IMR-90 (cell line): ENCODE results near the gene KRT76. TPM values are rescaled to one million over a fixed set of nuclear protein-coding genes. Genes with fewer than 3 reads are reported as not detected.

ENCODE experiments used
- ATAC-seq: fragments of 200-7000 bp; cut with Tn5 transposase; 2 replicates; pipeline ENCODE4 v1.9.1; 2020; ENCODE audit warnings: low read depth, mild to moderate bottlenecking, moderate library complexity
- BruUV-seq: library from RNA; stranded (reverse); fragments of 400-500 nt; replicated peaks from 2 replicates; lab custom pipeline; 2021; lab: Mats Ljungman, UMichigan
- CTCF ChIA-PET: fragments of 300-600 bp; formaldehyde crosslinking; extraction: SDS; loops from one replicate; lab custom pipeline; 2021; ENCODE audit warnings: antibody characterized with exemption; lab: Yijun Ruan, JAX
- POLR2A ChIA-PET: fragments of 300-600 bp; sonication (Branson Sonifier 250); formaldehyde crosslinking; loops from one replicate; lab custom pipeline; 2022; ENCODE audit warnings: antibody characterized with exemption; ENCODE audit not compliant: unreplicated experiment; lab: Charles Lee
- DNase-seq: peaks from one replicate; pipeline ENCODE4 v3.0.0; 2013
- H2AFZ ChIP-seq: replicated peaks from 2 replicates; pipeline ENCODE3; 2013; ENCODE audit warnings: low read length, mild to moderate bottlenecking; ENCODE audit not compliant: poor library complexity
- H2AK5ac ChIP-seq: 2 replicates; pipeline ENCODE4 v1.6.1; 2013; ENCODE audit warnings: low read depth, low read length, inconsistent platforms
- H2AK9ac ChIP-seq: replicated peaks from 2 replicates; pipeline ENCODE3; 2013; ENCODE audit warnings: mild to moderate bottlenecking, low read depth, low read length, moderate library complexity; ENCODE audit not compliant: poor library complexity
- H2BK120ac ChIP-seq: 2 replicates; pipeline ENCODE4 v1.6.1; 2013; ENCODE audit warnings: low read depth, low read length, inconsistent platforms
- H2BK15ac ChIP-seq: 3 replicates; pipeline ENCODE4 v1.6.1; 2013; ENCODE audit warnings: low read depth, low read length, inconsistent platforms
- H2BK20ac ChIP-seq: 2 replicates; pipeline ENCODE4 v1.6.1; 2013; ENCODE audit warnings: low read depth, mild to moderate bottlenecking, inconsistent platforms, low read length, moderate library complexity
- H2BK5ac ChIP-seq: 2 replicates; pipeline ENCODE4 v1.6.1; 2013; ENCODE audit warnings: mild to moderate bottlenecking, low read depth, low read length, inconsistent platforms; ENCODE audit not compliant: poor library complexity, severe bottlenecking
- H3K14ac ChIP-seq: replicated peaks from 2 replicates; pipeline ENCODE4 v1.6.1; 2013; ENCODE audit warnings: low read depth, low read length, inconsistent platforms
- H3K18ac ChIP-seq: 2 replicates; pipeline ENCODE4 v1.6.1; 2013; ENCODE audit warnings: low read depth, low read length, control low read depth
- H3K23ac ChIP-seq: 2 replicates; pipeline ENCODE4 v1.6.1; 2013; ENCODE audit warnings: low read depth, low read length, inconsistent platforms
- H3K27ac ChIP-seq: 2 replicates; pipeline ENCODE4 v1.5.1; 2013; ENCODE audit warnings: mild to moderate bottlenecking, control low read depth, low read length; ENCODE audit not compliant: insufficient read depth
- H3K27me3 ChIP-seq: 2 replicates; pipeline ENCODE4 v1.6.1; 2013; ENCODE audit warnings: low read length; ENCODE audit not compliant: control insufficient read depth, insufficient read depth
- H3K36me3 ChIP-seq: 2 replicates; pipeline ENCODE4 v1.6.1; 2013; ENCODE audit warnings: low read length, mixed read lengths; ENCODE audit not compliant: control insufficient read depth, insufficient read depth
- H3K4ac ChIP-seq: 2 replicates; pipeline ENCODE4 v1.6.1; 2013; ENCODE audit warnings: low read depth, low read length, inconsistent platforms
- H3K4me1 ChIP-seq: 2 replicates; pipeline ENCODE4 v1.6.1; 2013; ENCODE audit warnings: low read length, mixed read lengths; ENCODE audit not compliant: control insufficient read depth, insufficient read depth
- H3K4me2 ChIP-seq: 2 replicates; pipeline ENCODE4 v1.6.1; 2013; ENCODE audit warnings: low read depth, mild to moderate bottlenecking, control low read depth, low read length, moderate library complexity
- H3K4me3 ChIP-seq: 2 replicates; pipeline ENCODE4 v1.5.1; 2013; ENCODE audit warnings: low read depth, mild to moderate bottlenecking, control low read depth, low read length, moderate library complexity; ENCODE audit not compliant: insufficient read depth
- H3K56ac ChIP-seq: 2 replicates; pipeline ENCODE4 v1.6.1; 2013; ENCODE audit warnings: low read length, inconsistent platforms; ENCODE audit not compliant: insufficient read depth; ENCODE audit errors: extremely low read depth
- H3K79me1 ChIP-seq, 2 experiments: 2 replicates each; pipeline ENCODE4 v1.6.1; 2013; ENCODE audit warnings: low read length in 2 of 2, inconsistent platforms in 1 of 2, low read depth in 1 of 2
- H3K9ac ChIP-seq: 2 replicates; pipeline ENCODE4 v1.6.1; 2013; ENCODE audit warnings: low read depth, low read length, control low read depth
- H3K9me1 ChIP-seq: 2 replicates; pipeline ENCODE4 v1.6.1; 2013; ENCODE audit warnings: low read length, inconsistent platforms; ENCODE audit not compliant: insufficient read depth
- H3K9me3 ChIP-seq: 2 replicates; pipeline ENCODE4 v1.6.1; 2013; ENCODE audit warnings: low read length; ENCODE audit not compliant: control insufficient read depth, insufficient read depth
- H4K20me1 ChIP-seq: 2 replicates; pipeline ENCODE4 v1.6.1; 2013; ENCODE audit warnings: low read length, inconsistent platforms; ENCODE audit not compliant: insufficient read depth
- H4K5ac ChIP-seq: 2 replicates; pipeline ENCODE4 v1.6.1; 2013; ENCODE audit warnings: mild to moderate bottlenecking, low read depth, low read length, control low read depth
- H4K8ac ChIP-seq, 2 experiments: 2 replicates each; pipeline ENCODE4 v1.6.1; 2013; ENCODE audit warnings: low read depth in 2 of 2, low read length in 2 of 2, control low read depth in 1 of 2, inconsistent platforms in 1 of 2
- H4K91ac ChIP-seq: 2 replicates; pipeline ENCODE4 v1.6.1; 2013; ENCODE audit warnings: low read depth, low read length, inconsistent platforms; ENCODE audit not compliant: insufficient read depth
- BHLHE40 ChIP-seq: fragments of 150-350 bp; IDR thresholded peaks from 2 replicates; pipeline ENCODE4 v1.6.1; 2016; ENCODE audit warnings: mild to moderate bottlenecking, low read depth, low read length
- CEBPB ChIP-seq: IDR thresholded peaks from 2 replicates; pipeline ENCODE4 v1.6.1; 2012; ENCODE audit warnings: low read depth, low read length, improper control_type of control experiment
- CHD1 ChIP-seq: IDR thresholded peaks from 2 replicates; pipeline ENCODE4 v1.6.1; 2012; ENCODE audit warnings: low read depth, low read length, improper control_type of control experiment
- FOS ChIP-seq: fragments of 150-350 bp; IDR thresholded peaks from 2 replicates; pipeline ENCODE4 v1.6.1; 2016; ENCODE audit warnings: low read depth, low read length
- MAFK ChIP-seq: IDR thresholded peaks from 2 replicates; pipeline ENCODE4 v1.6.1; 2012; ENCODE audit warnings: low read depth, low read length, improper control_type of control experiment
- MAZ ChIP-seq: IDR thresholded peaks from 2 replicates; pipeline ENCODE4 v1.6.1; 2012; ENCODE audit warnings: low read depth, mild to moderate bottlenecking, low read length, improper control_type of control experiment, moderate library complexity, borderline replicate concordance
- MXI1 ChIP-seq: IDR thresholded peaks from 2 replicates; pipeline ENCODE4 v1.6.1; 2012; ENCODE audit warnings: low read depth, mild to moderate bottlenecking, low read length, moderate library complexity, borderline replicate concordance
- NFE2L2 ChIP-seq: fragments of 150-350 bp; IDR thresholded peaks from 2 replicates; pipeline ENCODE4 v1.6.1; 2016; ENCODE audit warnings: low read depth, mild to moderate bottlenecking, low read length
- POLR2A ChIP-seq: IDR thresholded peaks from 2 replicates; pipeline ENCODE4 v1.6.1; 2012; ENCODE audit warnings: mild to moderate bottlenecking, low read depth, low read length
- RAD21 ChIP-seq: IDR thresholded peaks from 2 replicates; pipeline ENCODE4 v1.6.1; 2012; ENCODE audit warnings: low read length, improper control_type of control experiment
- RCOR1 ChIP-seq: IDR thresholded peaks from 2 replicates; pipeline ENCODE4 v1.6.1; 2012; ENCODE audit warnings: mild to moderate bottlenecking, low read length, improper control_type of control experiment; ENCODE audit not compliant: insufficient replicate concordance
- RFX5 ChIP-seq: IDR thresholded peaks from 2 replicates; pipeline ENCODE4 v1.8.0; 2012; ENCODE audit warnings: low read depth, mild to moderate bottlenecking, low read length, moderate library complexity
- SMC3 ChIP-seq: fragments of 150-350 bp; IDR thresholded peaks from 2 replicates; pipeline ENCODE4 v1.6.1; 2016; ENCODE audit warnings: low read depth, mild to moderate bottlenecking, antibody characterized with exemption, low read length, moderate library complexity
- WGBS, 2 experiments: methylation state at CpG; one replicate each; pipeline versions ENCODE4 v1.1.5 to v1.1.7; 2013; ENCODE audit warnings: missing lambda C conversion rate in 2 of 2; ENCODE audit not compliant: insufficient read length in 1 of 2; ENCODE audit errors: extremely low coverage in 2 of 2; 5-methylcytosine and 5-hydroxymethylcytosine counted together
- dilution Hi-C: fragments of 300-500 bp; cut with HindIII; formaldehyde crosslinking; loops from one replicate; pipeline ENCODE4 v1.14.3; 2018; ENCODE audit warnings: low sequenced_read_pairs; ENCODE audit not compliant: unreplicated experiment
- in situ Hi-C: fragments of 300-500 bp; cut with MboI; formaldehyde crosslinking; loops from 3 replicates; pipeline ENCODE4 v1.14.3; 2019; ENCODE audit warnings: low sequenced_read_pairs, inconsistent platforms, mixed read lengths
- intact Hi-C: fragments of 100-400 bp; cut with micrococcal nuclease; formaldehyde crosslinking; loops from 2 replicates; pipeline ENCODE4 v1.10.0; 2022
- polyA plus RNA-seq, 3 experiments: library from polyadenylated mRNA; depleted of rRNA; stranded (reverse); fragments of >200 nt; gene quantifications; 2 replicates each; pipeline ENCODE4 v1.2.3, GENCODE V29; 2012; ENCODE audit warnings: low replicate concordance in 1 of 3
- total RNA-seq: library from RNA; depleted of rRNA; stranded (reverse); fragments of >200 nt; gene quantifications from 2 replicates; pipeline ENCODE4 v1.2.3, GENCODE V29; 2012
- TF ChIP-seq, protein P1 (sequence below): fragments of 150-350 bp; IDR thresholded peaks from 2 replicates; pipeline ENCODE4 v1.6.1; 2016; ENCODE audit warnings: low read depth, mild to moderate bottlenecking, low read length, moderate library complexity, borderline replicate concordance
- TF ChIP-seq, protein P2 (sequence below): fragments of 150-350 bp; IDR thresholded peaks from 2 replicates; pipeline ENCODE4 v1.6.1; 2017; ENCODE audit warnings: mild to moderate bottlenecking, antibody characterized with exemption, low read length, low read depth
- TF ChIP-seq, protein P3 (sequence below): conservative IDR thresholded peaks from 2 replicates; pipeline ENCODE4 v1.5.1; 2012; ENCODE audit warnings: mild to moderate bottlenecking, low read depth, low read length, improper control_type of control experiment

Gene KRT76
- total and polyA plus RNA-seq, 2 of the 4 experiments (the other 2 are of a cell fraction) = not detected

DNA sequence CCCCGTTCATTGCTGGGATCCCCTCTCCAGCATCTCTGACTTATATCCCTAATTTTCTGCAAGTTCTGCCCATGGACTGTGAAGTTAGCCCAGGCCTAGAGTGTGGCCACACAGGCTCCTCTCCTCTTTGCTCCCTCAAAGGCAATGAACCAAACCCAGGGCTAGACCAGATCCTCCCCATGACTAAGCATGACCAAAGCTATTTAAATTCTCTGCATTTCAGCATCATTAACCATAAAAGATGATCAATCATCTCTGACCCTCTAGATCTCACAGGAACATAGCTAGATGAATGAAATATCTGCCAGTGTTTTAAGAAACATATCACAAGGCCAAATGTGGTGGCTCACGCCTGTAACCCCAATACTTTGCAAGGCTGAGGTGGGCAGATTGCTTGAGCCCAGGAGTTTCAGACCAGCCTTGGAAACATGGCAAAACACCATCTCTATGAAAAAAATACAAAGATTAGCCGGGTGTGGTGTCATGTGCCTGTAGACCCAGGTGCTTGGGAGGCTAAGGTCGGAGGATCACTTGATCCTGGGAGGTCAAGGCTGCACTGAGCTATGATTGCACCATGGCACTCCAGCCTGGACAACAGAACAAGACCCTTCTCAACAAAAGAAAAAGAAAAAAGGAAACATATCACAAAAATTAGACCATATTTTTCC lies 21.0 kb upstream of the KRT76 start:
- Histone ChIP-seq H3K4me3 (no peak overlapping the region), H3K18ac (no peak overlapping the region), H4K91ac (no peak overlapping the region), H4K20me1 (no peaks in the 10 kb centered on the region; the same call in 1 of the 2 replicates), H4K8ac (no peak overlapping the region), H3K4me2 (no peak overlapping the region), H3K9me3 (no peaks in the 10 kb centered on the region), H3K27ac (no peak overlapping the region), H3K4me1 (no peaks in the 10 kb centered on the region), H3K27me3 (peaks cover 3% of the 10 kb centered on the region; the same call in 1 of the 2 replicates), H3K23ac (no peak overlapping the region), H3K14ac (no peak overlapping the region), H3K9ac (no peak overlapping the region), H3K4ac (no peak overlapping the region), H3K36me3 (no peaks in the 10 kb centered on the region), H3K9me1 (peaks cover 3% of the 10 kb centered on the region; the same call in 1 of the 2 replicates), H3K79me1 (no peaks in the 10 kb centered on the region), H2AFZ (no peak overlapping the region), H2BK120ac (no peak overlapping the region), H2AK5ac (no peak overlapping the region), H2BK5ac (no peak overlapping the region), H4K5ac (no peak overlapping the region), H2BK15ac (no peak overlapping the region), H3K56ac (no peak overlapping the region), H2AK9ac (no peak overlapping the region), H2BK20ac (no peak overlapping the region)
- in situ Hi-C loops (no loop called here), intact Hi-C loops (no loop called here), dilution Hi-C loops (no loop called here)
- TF ChIP-seq, protein P1, sequence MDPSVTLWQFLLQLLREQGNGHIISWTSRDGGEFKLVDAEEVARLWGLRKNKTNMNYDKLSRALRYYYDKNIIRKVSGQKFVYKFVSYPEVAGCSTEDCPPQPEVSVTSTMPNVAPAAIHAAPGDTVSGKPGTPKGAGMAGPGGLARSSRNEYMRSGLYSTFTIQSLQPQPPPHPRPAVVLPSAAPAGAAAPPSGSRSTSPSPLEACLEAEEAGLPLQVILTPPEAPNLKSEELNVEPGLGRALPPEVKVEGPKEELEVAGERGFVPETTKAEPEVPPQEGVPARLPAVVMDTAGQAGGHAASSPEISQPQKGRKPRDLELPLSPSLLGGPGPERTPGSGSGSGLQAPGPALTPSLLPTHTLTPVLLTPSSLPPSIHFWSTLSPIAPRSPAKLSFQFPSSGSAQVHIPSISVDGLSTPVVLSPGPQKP = no peak
- TF ChIP-seq NFE2L2 (no peak), MXI1 (no peak), RAD21 (no peak), RCOR1 (no peak), RFX5 (no peak), FOS (no peak), SMC3 (no peak), BHLHE40 (no peak), MAFK (no peak), CEBPB (no peak), CHD1 (no peak), POLR2A (no peak), MAZ (no peak)
- TF ChIP-seq, protein P2, sequence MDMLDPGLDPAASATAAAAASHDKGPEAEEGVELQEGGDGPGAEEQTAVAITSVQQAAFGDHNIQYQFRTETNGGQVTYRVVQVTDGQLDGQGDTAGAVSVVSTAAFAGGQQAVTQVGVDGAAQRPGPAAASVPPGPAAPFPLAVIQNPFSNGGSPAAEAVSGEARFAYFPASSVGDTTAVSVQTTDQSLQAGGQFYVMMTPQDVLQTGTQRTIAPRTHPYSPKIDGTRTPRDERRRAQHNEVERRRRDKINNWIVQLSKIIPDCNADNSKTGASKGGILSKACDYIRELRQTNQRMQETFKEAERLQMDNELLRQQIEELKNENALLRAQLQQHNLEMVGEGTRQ = no peak
- TF ChIP-seq, protein P3, sequence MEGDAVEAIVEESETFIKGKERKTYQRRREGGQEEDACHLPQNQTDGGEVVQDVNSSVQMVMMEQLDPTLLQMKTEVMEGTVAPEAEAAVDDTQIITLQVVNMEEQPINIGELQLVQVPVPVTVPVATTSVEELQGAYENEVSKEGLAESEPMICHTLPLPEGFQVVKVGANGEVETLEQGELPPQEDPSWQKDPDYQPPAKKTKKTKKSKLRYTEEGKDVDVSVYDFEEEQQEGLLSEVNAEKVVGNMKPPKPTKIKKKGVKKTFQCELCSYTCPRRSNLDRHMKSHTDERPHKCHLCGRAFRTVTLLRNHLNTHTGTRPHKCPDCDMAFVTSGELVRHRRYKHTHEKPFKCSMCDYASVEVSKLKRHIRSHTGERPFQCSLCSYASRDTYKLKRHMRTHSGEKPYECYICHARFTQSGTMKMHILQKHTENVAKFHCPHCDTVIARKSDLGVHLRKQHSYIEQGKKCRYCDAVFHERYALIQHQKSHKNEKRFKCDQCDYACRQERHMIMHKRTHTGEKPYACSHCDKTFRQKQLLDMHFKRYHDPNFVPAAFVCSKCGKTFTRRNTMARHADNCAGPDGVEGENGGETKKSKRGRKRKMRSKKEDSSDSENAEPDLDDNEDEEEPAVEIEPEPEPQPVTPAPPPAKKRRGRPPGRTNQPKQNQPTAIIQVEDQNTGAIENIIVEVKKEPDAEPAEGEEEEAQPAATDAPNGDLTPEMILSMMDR = no peak
- DNase-seq (peak; percentile 40), ATAC-seq (no peak)
- CTCF ChIA-PET = interaction anchor here (0.9 kb wide), 1 partner anchor 67 kb away, joined by 3 read pairs; no protein-coding TSS in a partner anchor
- WGBS, 2 experiments = no CpG with 5 or more reads among the region's 4 CpGs
- POLR2A ChIA-PET = no interaction called here
- BruUV-seq = no TSS peak
